HPDE6-E6E7 (cell line): ENCODE data around the gene KPRP.
A peak's percentile ranks its signal among the peaks of the same experiment; 100 is the strongest.

Experiments used
- DNase-seq: peaks from one replicate; pipeline ENCODE4 v3.0.0; 2011; ENCODE audit warnings: missing footprints; ENCODE audit errors: extremely low spot score

Gene KPRP, protein sequence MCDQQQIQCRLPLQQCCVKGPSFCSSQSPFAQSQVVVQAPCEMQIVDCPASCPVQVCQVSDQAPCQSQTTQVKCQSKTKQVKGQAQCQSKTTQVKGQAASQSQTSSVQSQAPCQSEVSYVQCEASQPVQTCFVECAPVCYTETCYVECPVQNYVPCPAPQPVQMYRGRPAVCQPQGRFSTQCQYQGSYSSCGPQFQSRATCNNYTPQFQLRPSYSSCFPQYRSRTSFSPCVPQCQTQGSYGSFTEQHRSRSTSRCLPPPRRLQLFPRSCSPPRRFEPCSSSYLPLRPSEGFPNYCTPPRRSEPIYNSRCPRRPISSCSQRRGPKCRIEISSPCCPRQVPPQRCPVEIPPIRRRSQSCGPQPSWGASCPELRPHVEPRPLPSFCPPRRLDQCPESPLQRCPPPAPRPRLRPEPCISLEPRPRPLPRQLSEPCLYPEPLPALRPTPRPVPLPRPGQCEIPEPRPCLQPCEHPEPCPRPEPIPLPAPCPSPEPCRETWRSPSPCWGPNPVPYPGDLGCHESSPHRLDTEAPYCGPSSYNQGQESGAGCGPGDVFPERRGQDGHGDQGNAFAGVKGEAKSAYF

DNA sequence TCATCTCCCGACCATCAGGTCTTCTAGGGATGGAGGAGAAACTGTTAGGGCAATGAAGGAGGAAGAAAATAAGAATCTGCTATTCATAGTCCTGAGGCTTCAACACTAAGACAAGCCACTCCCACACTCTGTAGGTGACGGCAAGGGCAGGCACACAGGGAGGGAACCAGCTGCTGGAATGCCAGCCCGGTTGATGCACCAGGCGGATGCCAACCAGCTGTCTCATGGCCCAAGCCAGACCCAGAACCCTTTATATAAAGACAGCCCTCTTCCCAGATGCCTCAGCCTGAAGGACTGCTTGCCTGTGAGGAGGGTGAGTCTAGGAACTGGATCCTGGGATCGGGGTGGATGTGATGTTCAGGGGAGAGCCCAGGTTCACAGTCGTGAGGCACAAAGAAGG is at the start of gene KPRP:
Gene KPRP, plus strand, starts transcription at position 279 of the 400 bp plus-strand sequence. CDS start 1,564 bp downstream, outside the sequence.
- no peak for DNase-seq

DNA sequence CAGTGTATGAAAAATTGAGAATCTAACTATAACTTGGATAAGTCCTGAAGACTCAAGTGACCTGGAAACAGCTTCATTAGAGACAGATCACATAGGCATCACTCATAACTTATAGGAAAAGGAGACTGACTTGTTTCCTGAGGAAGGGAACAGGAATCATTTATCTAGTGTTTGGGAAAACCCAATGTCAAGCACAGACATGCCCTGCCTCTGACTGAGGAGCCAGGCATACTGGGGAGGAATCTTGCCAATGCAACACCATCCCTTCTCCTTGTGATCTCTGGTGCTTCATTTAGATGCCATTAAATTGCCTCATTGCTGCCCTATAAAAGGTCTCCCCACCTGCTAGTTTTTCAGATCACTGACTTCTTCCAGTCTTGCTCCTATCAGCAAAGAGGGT is 39.6 kb upstream of the KPRP start:
- DNase-seq, result peak; percentile 64

DNA sequence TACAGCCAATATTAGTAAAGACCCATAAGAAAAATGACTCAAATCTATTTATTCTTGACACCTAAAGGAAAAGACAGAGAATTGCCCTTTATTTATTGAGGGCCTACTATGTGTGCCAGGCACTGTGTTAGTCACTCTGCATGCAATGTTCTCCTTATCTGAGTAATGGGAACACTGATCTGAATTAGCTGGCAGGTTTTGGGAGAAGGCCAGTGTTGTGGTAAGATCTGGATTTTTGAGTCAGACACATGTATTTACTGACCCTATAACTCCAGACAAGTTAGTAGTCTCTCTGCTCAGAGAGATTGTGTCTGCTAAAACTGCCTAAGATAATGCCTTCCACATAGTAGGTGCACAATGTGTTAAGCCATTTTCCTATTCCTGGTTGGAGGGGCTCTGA is 32.6 kb upstream of the KPRP start:
- no peak for DNase-seq

DNA sequence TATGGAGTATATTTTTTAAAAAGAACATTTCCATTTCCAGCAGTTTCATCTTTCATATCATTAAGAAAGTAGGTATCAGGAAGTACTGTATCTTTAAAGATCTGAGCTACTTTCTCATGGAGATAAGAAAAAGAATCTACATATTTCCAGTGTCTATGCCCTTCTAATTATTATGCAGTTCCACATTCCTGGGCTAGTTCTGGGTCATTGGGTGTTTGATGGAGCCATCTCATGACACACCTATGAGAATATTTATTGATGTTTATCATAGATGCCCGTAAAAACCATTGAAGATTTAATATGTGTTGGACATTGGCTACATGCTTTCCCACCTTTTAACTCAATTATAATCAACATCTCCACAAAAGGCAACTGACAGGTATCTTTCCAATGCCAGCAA is 28.8 kb upstream of the KPRP start:
- DNase-seq, result no peak

DNA sequence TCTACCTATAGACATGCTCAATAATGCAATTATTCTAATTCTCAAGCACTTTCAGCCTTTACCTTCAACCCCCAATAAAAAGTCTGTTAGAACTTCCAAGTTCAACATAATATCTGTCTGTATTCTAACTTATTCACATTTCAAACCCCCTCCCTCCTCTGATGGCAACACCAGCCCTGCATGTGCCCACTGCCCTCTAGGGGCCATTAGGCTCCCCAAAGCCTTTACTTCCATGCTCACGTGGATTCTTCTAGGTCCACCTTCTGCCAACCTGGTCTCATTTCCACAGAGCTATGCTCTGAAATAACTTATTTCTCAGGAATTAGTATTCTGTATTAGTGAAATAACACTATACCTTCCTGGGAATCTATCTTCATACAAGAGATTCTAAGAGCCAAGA is 22.2 kb upstream of the KPRP start:
- DNase-seq, result no peak

DNA sequence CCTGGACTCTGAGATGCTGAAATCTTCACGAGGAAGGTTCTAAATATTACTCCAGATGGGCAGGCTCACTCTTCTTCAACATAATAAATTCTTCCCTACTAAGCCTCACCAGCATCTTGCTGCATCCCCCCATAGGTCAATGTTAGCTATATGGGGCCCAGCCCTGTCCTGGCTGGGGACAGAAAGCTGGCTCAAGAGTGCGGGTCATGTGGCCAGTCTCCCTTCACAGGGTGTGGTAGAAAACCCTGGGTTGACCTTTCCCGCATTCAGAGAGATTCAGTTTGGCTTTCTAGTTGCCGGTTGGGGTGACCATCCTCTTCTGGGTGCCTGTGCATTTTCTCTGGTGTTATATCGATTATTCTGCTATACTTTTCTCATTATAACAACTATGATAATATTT is 19.8 kb upstream of the KPRP start:
- DNase-seq, result no peak

DNA sequence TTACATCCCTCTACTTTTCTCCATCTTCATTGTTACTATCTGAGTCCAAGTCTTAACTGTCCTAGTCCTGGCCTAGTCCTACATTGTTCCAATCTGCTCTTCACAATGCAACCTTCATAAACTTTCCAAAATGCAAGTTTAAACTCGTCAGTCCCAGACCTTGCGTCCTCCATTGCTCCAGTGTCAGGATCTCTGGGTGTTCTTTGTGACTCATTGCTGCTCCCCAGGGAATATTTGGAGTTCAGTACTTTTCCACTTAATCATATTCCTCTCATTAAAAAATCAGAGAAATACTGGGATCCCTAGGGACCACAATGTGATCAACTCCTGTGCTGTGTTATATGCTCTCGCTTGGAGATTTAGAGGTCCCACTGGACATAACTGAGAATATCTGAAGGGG is 18.0 kb upstream of the KPRP start:
- DNase-seq, result no peak

DNA sequence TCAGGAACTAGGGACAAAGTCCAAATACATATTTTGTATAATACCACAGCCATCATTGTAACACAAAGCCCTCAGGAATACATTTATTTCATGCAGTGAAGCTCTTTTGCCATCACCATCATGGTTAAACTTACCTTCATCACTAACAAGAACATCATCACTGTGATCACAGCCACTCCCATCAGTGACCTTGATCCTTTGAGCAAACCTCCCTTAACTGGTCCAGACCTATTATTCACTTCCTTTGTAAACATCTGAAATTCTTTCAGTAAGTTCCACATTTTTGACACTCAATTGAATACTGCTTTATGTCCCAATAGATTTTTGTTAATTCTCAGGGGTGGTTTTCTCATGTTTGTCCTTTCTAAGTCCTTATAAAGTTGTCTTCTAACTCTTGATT is 16.2 kb upstream of the KPRP start:
- no peak for DNase-seq

DNA sequence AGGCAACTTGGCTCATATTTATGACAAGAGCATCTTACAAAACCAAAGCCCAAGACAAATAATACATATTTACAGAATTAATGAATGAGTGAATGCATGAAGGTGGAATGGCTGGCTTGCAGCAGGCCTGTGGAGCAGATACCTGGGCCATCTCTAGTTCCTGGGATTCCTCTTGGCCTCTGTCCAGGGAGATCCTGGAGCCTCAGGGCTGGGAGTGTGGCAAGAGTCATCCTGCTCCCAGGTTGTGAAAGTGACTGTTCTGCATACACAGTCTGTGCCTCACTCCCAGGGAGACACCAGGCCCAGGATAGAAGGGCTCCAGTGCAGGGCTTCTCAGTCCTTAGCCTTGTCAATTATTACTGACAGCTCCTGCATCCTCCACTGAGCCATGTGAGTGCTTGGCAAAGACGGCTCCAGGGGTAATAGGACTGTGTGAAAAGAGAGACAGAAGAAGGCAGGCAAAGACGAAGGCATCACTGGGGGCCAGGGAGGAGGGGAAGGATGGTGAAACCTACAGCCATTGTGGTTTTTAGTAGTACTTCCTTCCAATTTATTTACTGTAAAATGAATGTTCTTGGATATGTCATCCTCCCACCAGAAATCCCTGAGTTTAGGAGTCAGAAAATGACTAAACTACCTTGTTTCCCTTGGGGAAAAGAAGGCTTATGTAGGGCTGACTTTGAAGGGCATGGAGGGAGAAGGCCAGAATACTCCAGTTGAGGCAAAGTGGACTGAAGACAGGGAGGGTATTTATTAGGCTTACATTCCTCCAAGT is 14.3 kb upstream of the KPRP start:
- DNase-seq, result peak; percentile 56

DNA sequence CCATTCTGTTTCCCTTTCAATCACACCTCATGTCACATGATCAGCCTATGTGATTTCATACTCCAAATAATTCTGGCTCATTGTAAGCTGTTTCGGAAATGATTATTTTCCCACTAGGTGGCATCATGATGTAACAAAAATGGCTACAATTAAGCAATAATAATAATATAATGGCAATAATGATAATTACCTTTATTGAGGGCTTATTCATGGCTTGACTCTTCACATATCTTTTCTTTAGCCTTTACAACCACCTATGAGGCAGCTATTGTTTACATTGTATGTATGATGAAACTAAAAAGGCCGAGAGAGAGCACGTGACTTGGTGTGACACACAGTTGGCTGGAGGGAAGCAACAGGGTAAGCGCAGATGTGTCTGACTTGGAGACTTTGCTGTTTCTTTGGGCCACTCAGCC is 12.5 kb upstream of the KPRP start:
- DNase-seq, result peak; percentile 49

DNA sequence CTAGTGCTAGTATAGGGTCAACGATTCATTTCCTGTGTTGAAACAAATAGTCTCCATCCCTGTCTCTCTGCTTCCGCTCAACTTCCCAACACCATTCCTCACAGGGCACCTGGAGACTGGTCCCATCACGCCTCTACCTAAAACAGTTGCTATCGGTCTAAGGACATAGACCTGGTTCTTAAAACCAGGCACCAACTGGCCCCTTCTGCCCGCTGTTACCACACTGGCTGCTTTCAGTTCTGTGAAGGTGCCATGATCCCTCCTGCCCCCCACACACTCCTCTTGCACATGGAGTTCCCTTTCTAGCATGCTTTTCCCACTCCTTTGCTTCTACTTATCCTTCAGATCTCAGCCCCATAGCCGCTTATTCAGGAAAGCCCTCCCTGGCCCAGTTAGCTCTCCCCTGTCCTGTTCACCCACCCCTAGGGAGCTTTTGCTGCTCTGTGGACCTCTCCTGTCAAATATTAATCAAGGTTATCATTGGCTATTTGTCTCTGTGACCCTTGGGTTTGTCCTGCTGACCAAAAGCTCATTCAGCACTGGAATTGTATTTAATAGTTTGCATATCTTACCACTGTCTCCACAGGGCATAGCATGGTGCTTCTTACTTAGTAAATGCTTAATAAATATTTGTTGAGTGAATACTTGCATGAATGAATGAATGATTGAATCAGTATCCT is 11.9 kb upstream of the KPRP start:
- DNase-seq, result no peak

DNA sequence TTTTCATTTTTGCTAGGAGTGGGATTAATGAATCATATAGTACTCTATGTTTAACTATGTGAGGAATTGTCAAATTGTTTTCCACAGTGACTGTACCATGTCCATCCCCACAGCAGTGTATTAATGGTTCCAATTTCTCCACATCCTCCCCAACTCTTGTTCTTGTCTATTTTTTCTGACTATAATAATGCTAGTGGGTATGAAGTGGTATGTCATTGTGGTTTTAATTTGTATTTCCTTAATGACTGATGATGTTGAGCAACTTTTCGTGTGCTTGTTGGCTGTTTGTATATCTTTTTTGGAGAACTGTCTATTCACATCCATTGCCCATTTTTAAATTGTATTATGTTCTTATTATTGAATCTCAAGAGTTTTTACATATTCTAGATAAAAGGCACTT is 10.0 kb upstream of the KPRP start:
- no peak for DNase-seq

DNA sequence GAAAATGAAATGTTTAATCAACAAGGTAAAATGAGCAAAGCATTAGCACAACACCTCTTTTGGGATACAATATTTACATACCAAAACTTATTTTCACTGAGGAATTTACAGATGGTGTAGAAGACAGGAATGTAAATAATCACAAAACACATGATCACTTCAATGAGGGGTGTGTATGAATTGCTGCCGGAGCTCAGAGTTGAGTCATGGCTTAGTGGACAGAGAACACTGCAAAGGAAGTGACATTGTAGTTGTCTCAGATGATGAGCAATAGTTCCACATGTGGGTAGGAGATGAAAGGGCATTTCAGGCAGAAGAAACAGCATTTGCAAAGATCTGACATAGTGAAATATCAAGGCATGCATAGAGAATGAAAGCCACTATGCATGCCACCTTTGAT is 5.6 kb upstream of the KPRP start:
- DNase-seq, result peak; percentile 79

DNA sequence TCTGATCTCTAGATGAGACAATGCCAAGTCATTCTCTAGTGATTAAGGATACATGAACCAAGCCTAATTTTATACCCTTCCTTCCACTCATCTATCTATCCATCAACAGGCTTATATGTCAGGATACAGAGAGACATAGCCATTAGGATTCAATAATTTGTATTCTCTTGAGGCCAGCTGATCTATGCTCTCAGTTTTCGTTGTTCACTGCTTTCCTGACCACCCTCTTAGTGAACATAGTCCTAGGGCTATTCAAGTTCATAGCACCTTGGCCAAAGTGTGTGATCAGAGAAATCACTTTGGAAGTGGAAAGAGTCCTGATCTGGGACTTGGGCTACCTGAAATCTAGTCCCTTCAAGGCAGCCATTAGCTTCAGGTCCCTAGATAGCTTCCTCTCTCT is 4.2 kb upstream of the KPRP start:
- no peak for DNase-seq

DNA sequence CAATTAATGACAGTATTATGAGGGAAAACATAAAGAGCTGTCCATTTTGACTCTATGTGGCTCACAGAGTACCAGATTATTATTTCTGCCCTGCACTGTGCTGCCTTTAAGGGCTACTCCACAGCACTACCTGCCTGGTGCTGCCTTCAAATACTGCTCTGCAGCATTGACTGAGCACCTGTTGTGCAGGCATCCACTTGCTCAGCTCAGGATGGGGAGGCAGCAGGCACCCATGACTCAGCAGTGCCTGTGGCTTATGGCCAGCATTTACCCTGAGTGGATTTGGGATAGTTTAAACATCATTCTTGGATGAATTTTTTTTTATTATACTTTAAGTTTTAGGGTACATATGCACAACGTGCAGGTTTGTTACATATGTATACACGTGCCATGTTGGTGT is 953 bp upstream of the KPRP start:
- DNase-seq, result peak; percentile 66

DNA sequence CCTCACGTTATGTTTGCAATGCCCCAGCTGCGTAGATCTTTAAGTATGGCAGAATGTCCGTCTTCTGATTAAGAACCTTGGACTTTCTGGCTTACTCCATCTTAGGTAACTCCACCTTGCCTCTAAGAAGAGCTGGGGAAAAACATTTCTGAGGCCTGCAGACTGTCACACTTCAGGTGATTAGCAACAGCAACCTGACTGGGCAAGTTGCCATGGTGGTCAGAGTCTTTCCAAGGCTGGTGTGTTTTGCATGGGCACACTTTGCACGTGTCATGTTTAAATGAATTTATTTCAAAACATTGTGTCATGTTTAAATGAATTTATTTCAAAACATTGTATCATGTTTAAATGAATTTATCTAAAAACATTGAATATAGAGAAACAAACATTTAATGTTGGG is 811 bp downstream of the KPRP start:
- DNase-seq, result no peak

DNA sequence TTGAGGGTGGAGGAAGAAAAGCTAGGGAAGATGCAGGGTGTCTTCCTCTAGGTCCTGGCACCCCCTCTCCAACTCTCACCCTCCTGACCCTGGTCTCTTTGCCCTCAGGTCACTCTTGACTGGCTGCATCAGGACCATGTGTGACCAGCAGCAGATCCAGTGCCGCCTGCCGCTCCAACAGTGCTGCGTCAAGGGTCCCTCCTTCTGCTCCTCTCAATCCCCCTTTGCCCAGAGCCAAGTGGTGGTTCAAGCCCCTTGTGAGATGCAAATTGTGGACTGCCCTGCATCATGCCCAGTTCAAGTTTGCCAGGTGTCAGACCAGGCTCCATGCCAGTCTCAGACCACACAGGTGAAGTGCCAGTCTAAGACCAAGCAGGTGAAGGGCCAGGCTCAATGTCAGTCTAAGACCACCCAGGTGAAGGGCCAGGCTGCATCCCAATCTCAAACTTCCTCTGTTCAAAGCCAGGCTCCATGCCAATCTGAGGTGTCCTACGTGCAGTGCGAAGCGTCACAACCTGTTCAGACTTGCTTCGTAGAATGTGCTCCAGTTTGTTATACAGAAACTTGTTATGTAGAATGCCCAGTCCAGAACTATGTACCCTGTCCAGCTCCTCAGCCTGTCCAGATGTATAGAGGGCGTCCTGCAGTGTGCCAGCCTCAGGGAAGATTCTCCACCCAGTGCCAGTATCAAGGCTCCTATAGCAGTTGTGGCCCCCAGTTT is 1.8 kb downstream of the KPRP start:
- DNase-seq, result peak; percentile 71

DNA sequence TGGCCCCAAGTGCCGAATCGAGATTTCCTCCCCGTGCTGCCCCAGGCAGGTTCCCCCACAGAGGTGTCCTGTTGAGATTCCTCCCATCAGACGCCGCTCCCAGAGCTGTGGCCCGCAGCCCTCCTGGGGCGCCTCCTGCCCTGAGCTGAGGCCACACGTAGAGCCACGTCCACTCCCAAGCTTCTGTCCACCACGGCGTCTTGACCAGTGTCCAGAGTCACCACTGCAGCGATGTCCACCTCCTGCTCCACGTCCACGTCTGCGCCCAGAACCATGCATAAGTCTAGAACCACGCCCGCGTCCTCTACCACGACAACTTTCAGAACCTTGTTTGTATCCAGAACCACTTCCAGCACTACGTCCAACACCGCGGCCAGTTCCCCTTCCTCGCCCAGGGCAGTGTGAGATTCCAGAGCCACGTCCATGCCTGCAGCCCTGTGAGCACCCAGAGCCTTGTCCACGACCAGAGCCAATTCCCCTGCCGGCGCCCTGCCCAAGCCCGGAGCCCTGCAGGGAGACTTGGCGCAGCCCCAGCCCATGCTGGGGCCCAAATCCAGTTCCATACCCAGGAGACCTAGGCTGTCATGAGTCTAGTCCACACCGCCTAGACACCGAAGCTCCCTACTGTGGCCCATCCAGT is 2.8 kb downstream of the KPRP start:
- DNase-seq, result no peak

DNA sequence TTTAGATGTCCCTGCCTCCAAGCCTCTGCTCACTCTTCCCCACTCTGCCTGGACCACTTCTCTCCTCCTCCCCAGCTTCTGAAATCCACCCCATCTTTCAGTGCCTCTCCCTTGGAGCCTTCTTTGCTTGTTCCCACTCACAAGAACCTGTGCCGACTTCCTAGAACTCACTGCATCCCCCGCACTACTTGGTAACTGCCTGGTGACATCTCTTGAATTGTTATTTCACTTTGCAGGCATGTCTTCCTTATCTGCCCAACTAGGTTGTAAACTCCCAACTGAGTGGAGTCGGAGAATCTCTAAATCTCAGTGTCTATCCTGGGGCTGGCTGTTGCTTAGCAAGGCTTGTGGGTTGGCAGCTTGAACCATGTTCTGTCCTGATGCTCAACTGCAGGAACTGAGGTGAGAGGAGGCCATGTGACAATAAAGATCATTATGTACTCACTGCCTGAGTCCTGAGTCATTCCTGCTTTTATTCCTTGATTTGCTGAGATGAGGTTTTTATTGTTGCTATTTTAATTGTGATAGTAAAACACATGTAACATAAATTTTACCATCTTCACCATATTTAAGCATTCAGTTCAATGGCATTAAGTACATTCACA is 3.9 kb downstream of the KPRP start:
- DNase-seq, result no peak

DNA sequence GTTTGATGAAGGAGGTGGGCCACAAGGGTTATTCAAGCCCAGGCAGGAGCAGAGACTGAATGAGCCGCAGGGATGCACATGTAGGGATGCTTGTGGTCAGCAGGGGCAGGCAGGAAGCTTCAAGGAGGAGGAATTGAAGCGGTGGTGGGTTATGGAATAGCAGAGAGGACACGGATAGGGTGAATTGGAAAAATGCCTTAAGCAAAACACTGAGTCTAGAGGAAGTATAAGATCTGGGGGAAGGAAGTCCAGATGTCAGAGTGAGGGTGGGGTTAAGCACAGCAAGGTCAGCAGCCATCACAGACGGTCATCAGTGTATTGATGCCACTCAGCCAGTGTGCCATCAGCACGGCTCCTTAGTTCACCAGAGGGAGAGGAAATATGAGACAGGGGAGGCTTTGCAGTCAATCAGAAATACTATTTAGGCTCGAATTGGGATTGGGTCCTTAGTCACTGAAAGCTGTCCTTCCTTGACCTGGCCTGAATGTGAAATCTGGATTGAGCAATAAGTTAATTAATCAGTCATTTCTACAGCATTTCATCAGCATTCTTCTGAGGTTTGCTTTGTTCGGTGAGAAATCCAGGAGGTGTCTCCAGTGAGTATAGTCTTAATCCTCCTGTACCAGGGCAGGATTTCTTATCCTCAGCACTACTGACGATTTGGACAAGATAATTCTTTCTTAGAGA is 11.2 kb downstream of the KPRP start:
- DNase-seq, result no peak
